Measurements from ENCODE around the gene SCAMP2.

Gene SCAMP2

GRCh38 chr15:74870436-74871215 lies 2.5 kb downstream of the SCAMP2 start:
- TF ChIP-seq CTCF (IDR thresholded peaks at IDR 0.05; ENCODE audit: extremely low read depth, insufficient read depth, missing control alignments) = no peak
- DNase-seq (ENCODE audit: low spot score) = no peak

GRCh38 chr15:74869726-74870407 lies 3.3 kb downstream of the SCAMP2 start:
- in situ Hi-C loops (cut with MboI; ENCODE audit: low pct_unique_long_range_greater_than_20kb, low sequenced_read_pairs, unreplicated experiment) = no loop called here
- no peak for TF ChIP-seq CTCF (IDR thresholded peaks at IDR 0.05; ENCODE audit: extremely low read depth, insufficient read depth, missing control alignments)
- peak; percentile 78 for DNase-seq (ENCODE audit: low spot score)

More at GRCh38 chr15:74870436-74871215, 2.5 kb downstream of the SCAMP2 start:
- in situ Hi-C loops (cut with MboI; ENCODE audit: low pct_unique_long_range_greater_than_20kb, low sequenced_read_pairs, unreplicated experiment) = no loop called here

- DNase-seq (ENCODE audit: low spot score) = no peak
- TF ChIP-seq CTCF (IDR thresholded peaks at IDR 0.05; ENCODE audit: extremely low read depth, insufficient read depth, missing control alignments) = no peak
- in situ Hi-C loops (cut with MboI; ENCODE audit: low pct_unique_long_range_greater_than_20kb, low sequenced_read_pairs, unreplicated experiment) = no loop called here
These were observed 3.8 kb downstream of the SCAMP2 start for GRCh38 chr15:74869372-74869725.

GRCh38 chr15:74868059-74868458 lies 5.1 kb downstream of the SCAMP2 start:
- in situ Hi-C loops (cut with MboI; ENCODE audit: low pct_unique_long_range_greater_than_20kb, low sequenced_read_pairs, unreplicated experiment) = no loop called here
- no peak for TF ChIP-seq CTCF (IDR thresholded peaks at IDR 0.05; ENCODE audit: extremely low read depth, insufficient read depth, missing control alignments)
- DNase-seq (ENCODE audit: low spot score) = no peak

- in situ Hi-C loops (cut with MboI; ENCODE audit: low pct_unique_long_range_greater_than_20kb, low sequenced_read_pairs, unreplicated experiment) = no loop called here
These were observed 5.6 kb downstream of the SCAMP2 start for GRCh38 chr15:74867466-74868038.

GRCh38 chr15:74866090-74866489 lies 7.1 kb downstream of the SCAMP2 start:
- TF ChIP-seq CTCF (IDR thresholded peaks at IDR 0.05; ENCODE audit: extremely low read depth, insufficient read depth, missing control alignments) = no peak
- DNase-seq (ENCODE audit: low spot score) = no peak
- in situ Hi-C loops (cut with MboI; ENCODE audit: low pct_unique_long_range_greater_than_20kb, low sequenced_read_pairs, unreplicated experiment) = no loop called here

More at GRCh38 chr15:74867466-74868038, 5.6 kb downstream of the SCAMP2 start:
- TF ChIP-seq CTCF (IDR thresholded peaks at IDR 0.05; ENCODE audit: extremely low read depth, insufficient read depth, missing control alignments) = no peak
- no peak for DNase-seq (ENCODE audit: low spot score)

All from GM13977 (cell line).